GM23248 (cell line): Measurements from ENCODE around the gene CCDC71L.

ENCODE experiments used
- EZH2 ChIP-seq: fragments of 200-600 bp; sonication (generic); IDR thresholded peaks from 2 replicates; pipeline ENCODE4 v1.6.1; 2018; ENCODE audit warnings: antibody characterized with exemption, mild to moderate bottlenecking; ENCODE audit not compliant: insufficient read depth, poor library complexity, severe bottlenecking
- EZH2phosphoT487 ChIP-seq: fragments of 200-600 bp; sonication (generic); IDR thresholded peaks from 2 replicates; pipeline ENCODE4 v1.6.1; 2018; ENCODE audit warnings: antibody characterized with exemption, moderate library complexity, mild to moderate bottlenecking, low read depth; ENCODE audit not compliant: insufficient read depth

GRCh38 chr7:106671160-106671559 is 10.2 kb upstream of the CCDC71L start:
- no peak for TF ChIP-seq EZH2phosphoT487
- TF ChIP-seq EZH2, result no peak
